SIG-M5 (cell line): ENCODE data around the gene EPB41L5.
"Not testable (repeated sequence)": the region's sequence is repeated elsewhere in the genome, so short reads cannot be mapped to it uniquely, and the experiment has no call there.

Experiments used
- DNase-seq: peaks from one replicate; lab custom pipeline; 2025; lab: John Stamatoyannopoulos, UW

Gene EPB41L5

GRCh38 chr2:120029672-120030640 is 17.1 kb downstream of the EPB41L5 start:
- DNase-seq, result no peak

GRCh38 chr2:120032297-120032696 is 19.4 kb downstream of the EPB41L5 start:
- no peak for DNase-seq

- DNase-seq, result no peak
These were observed 21.1 kb downstream of the EPB41L5 start for GRCh38 chr2:120034027-120034426.

GRCh38 chr2:120034621-120035020 is 21.7 kb downstream of the EPB41L5 start:
- DNase-seq, result no peak

- no peak for DNase-seq
These were observed 23.3 kb downstream of the EPB41L5 start for GRCh38 chr2:120036145-120036544.

GRCh38 chr2:120037995-120038541 is 25.2 kb downstream of the EPB41L5 start:
- DNase-seq, result no peak

- no peak for DNase-seq
These were observed 29.5 kb downstream of the EPB41L5 start for GRCh38 chr2:120042359-120042758.

GRCh38 chr2:120044336-120044735 is 31.5 kb downstream of the EPB41L5 start:
- no peak for DNase-seq

- not testable (repeated sequence) for DNase-seq
These were observed 32.9 kb downstream of the EPB41L5 start for GRCh38 chr2:120045775-120046174.

GRCh38 chr2:120046252-120046651 is 33.4 kb downstream of the EPB41L5 start:
- DNase-seq, result not testable (repeated sequence)

- no peak for DNase-seq
These were observed 39.7 kb downstream of the EPB41L5 start for GRCh38 chr2:120052597-120052996.

GRCh38 chr2:120053891-120054290 is 41.0 kb downstream of the EPB41L5 start:
- no peak for DNase-seq

GRCh38 chr2:120059483-120059882 is 46.6 kb downstream of the EPB41L5 start:
- no peak for DNase-seq

- no peak for DNase-seq
These were observed 47.3 kb downstream of the EPB41L5 start for GRCh38 chr2:120060088-120060623.

- no peak for DNase-seq
These were observed 51.8 kb downstream of the EPB41L5 start for GRCh38 chr2:120064664-120065063.

- DNase-seq, result no peak
These were observed 54.1 kb downstream of the EPB41L5 start for GRCh38 chr2:120066800-120067547.

GRCh38 chr2:120068040-120068658 is 55.3 kb downstream of the EPB41L5 start:
- DNase-seq, result not testable (repeated sequence)

- DNase-seq, result no peak
These were observed 62.7 kb downstream of the EPB41L5 start for GRCh38 chr2:120075545-120075944.

GRCh38 chr2:120077896-120078295 is 65.0 kb downstream of the EPB41L5 start:
- no peak for DNase-seq

GRCh38 chr2:120079647-120080046 is 66.8 kb downstream of the EPB41L5 start:
- DNase-seq, result no peak

GRCh38 chr2:120091436-120091835 is 78.6 kb downstream of the EPB41L5 start:
- no peak for DNase-seq

GRCh38 chr2:120094795-120095194 is 81.9 kb downstream of the EPB41L5 start:
- DNase-seq, result no peak
